Smooth muscle cell (in vitro differentiated cells): ENCODE data around the gene PARD3B. TPM values are rescaled to one million over a fixed set of nuclear protein-coding genes. Genes with fewer than 3 reads are reported as not detected.

ENCODE experiments used
- DNase-seq: peaks from one replicate; lab custom pipeline; 2025; ENCODE audit not compliant: unreplicated experiment; lab: John Stamatoyannopoulos, UW
- H2AFZ ChIP-seq: fragments of 200-600 bp; sonication (generic); 2 replicates; pipeline ENCODE4 v1.6.0; 2016; ENCODE audit warnings: antibody characterized with exemption, low read depth, mild to moderate bottlenecking
- H3F3A ChIP-seq: fragments of 200-600 bp; sonication (generic); 2 replicates; pipeline ENCODE4 v1.6.0; 2017; ENCODE audit warnings: antibody characterized with exemption, low read depth
- H3K27ac ChIP-seq: fragments of 200-600 bp; sonication (generic); 2 replicates; pipeline ENCODE4 v1.5.1; 2016; ENCODE audit warnings: low read depth, mild to moderate bottlenecking
- H3K27me3 ChIP-seq: fragments of 200-600 bp; sonication (generic); 2 replicates; pipeline ENCODE4 v1.6.1; 2016; ENCODE audit warnings: low read depth, mild to moderate bottlenecking
- H3K36me3 ChIP-seq: fragments of 200-600 bp; sonication (generic); 2 replicates; pipeline ENCODE4 v1.5.1; 2016; ENCODE audit warnings: low read depth
- H3K4me1 ChIP-seq: fragments of 200-600 bp; sonication (generic); 2 replicates; pipeline ENCODE4 v1.5.1; 2016; ENCODE audit warnings: low read depth
- H3K4me2 ChIP-seq: fragments of 200-600 bp; sonication (generic); 2 replicates; pipeline ENCODE4 v1.6.0; 2016; ENCODE audit warnings: mild to moderate bottlenecking
- H3K4me3 ChIP-seq: fragments of 200-600 bp; sonication (generic); 2 replicates; pipeline ENCODE4 v1.5.1; 2016; ENCODE audit warnings: mild to moderate bottlenecking
- H3K79me2 ChIP-seq: fragments of 200-600 bp; sonication (generic); 2 replicates; pipeline ENCODE4 v1.6.0; 2016; ENCODE audit warnings: low read depth, mild to moderate bottlenecking
- H3K9ac ChIP-seq: fragments of 200-600 bp; sonication (generic); 2 replicates; pipeline ENCODE4 v1.6.0; 2016; ENCODE audit warnings: low read depth
- H3K9me3 ChIP-seq: fragments of 200-600 bp; sonication (generic); replicated peaks from 2 replicates; pipeline ENCODE4 v1.5.1; 2016; ENCODE audit warnings: low read depth
- H4K20me1 ChIP-seq: fragments of 200-600 bp; sonication (generic); 2 replicates; pipeline ENCODE4 v1.6.0; 2016; ENCODE audit warnings: low read depth
- WGBS: methylation state at CpG from one replicate; pipeline ENCODE4 v1.1.7; 2016; ENCODE audit warnings: low lambda C conversion rate; 5-methylcytosine and 5-hydroxymethylcytosine counted together
- polyA plus RNA-seq: library from polyadenylated mRNA; unstranded; fragments of >200 nt; fragmentation: Nextera tagmentation; extraction: Ambion mirVana; gene quantifications from 2 replicates; pipeline ENCODE4 v1.2.1, GENCODE V29; 2016
- total RNA-seq: library from RNA; depleted of rRNA; stranded (reverse); fragments of >200 nt; gene quantifications from 2 replicates; pipeline ENCODE4 v1.2.3, GENCODE V29; 2014
- TF ChIP-seq, protein P1 (sequence below): fragments of 200-600 bp; sonication (generic); IDR thresholded peaks from 2 replicates; pipeline ENCODE4 v1.5.1; 2017; ENCODE audit warnings: borderline replicate concordance, mild to moderate bottlenecking, antibody characterized with exemption; ENCODE audit not compliant: insufficient read depth, poor library complexity, severe bottlenecking

PARD3B gene
- total and polyA plus RNA-seq, 2 experiments from 2014 or later: 3.3 to 12.2 TPM

DNA sequence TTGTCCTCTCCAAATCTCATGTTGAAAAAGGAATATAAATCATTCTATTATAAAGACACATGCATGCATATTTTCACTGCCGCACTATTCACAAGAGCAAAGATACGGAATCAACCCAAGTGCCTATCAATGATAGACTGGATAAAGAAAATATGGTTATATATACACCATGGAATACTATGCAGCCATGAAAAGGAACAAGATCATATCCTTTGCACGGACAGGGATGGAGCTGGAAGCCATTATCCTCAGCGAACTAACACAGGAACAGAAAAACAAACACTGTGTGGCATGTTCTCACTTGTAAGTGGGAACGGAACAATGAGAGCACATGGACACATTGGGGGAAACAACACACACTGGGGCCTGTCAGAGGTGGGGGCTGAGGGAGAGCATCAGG, 28.1 kb upstream of the PARD3B start:
- H3K79me2 ChIP-seq: no peaks in the 10 kb centered on the region
- TF ChIP-seq, protein P1, sequence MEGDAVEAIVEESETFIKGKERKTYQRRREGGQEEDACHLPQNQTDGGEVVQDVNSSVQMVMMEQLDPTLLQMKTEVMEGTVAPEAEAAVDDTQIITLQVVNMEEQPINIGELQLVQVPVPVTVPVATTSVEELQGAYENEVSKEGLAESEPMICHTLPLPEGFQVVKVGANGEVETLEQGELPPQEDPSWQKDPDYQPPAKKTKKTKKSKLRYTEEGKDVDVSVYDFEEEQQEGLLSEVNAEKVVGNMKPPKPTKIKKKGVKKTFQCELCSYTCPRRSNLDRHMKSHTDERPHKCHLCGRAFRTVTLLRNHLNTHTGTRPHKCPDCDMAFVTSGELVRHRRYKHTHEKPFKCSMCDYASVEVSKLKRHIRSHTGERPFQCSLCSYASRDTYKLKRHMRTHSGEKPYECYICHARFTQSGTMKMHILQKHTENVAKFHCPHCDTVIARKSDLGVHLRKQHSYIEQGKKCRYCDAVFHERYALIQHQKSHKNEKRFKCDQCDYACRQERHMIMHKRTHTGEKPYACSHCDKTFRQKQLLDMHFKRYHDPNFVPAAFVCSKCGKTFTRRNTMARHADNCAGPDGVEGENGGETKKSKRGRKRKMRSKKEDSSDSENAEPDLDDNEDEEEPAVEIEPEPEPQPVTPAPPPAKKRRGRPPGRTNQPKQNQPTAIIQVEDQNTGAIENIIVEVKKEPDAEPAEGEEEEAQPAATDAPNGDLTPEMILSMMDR: no peak
- no peak overlapping the region for H3K4me2 ChIP-seq
- H3K36me3 ChIP-seq: no peaks in the 10 kb centered on the region
- no peaks in the 10 kb centered on the region for H3K4me1 ChIP-seq
- 81% methylated on average over 5 of the region's 5 CpGs for WGBS
- H3F3A ChIP-seq: no peaks in the 10 kb centered on the region
- H3K4me3 ChIP-seq: no peak overlapping the region
- H3K9ac ChIP-seq: no peak overlapping the region
- H3K27me3 ChIP-seq: no peaks in the 10 kb centered on the region
- no peaks in the 10 kb centered on the region for H4K20me1 ChIP-seq
- H3K27ac ChIP-seq: no peak overlapping the region
- no peak overlapping the region for H2AFZ ChIP-seq
- no peaks in the 10 kb centered on the region for H3K9me3 ChIP-seq
- no peak for DNase-seq

DNA sequence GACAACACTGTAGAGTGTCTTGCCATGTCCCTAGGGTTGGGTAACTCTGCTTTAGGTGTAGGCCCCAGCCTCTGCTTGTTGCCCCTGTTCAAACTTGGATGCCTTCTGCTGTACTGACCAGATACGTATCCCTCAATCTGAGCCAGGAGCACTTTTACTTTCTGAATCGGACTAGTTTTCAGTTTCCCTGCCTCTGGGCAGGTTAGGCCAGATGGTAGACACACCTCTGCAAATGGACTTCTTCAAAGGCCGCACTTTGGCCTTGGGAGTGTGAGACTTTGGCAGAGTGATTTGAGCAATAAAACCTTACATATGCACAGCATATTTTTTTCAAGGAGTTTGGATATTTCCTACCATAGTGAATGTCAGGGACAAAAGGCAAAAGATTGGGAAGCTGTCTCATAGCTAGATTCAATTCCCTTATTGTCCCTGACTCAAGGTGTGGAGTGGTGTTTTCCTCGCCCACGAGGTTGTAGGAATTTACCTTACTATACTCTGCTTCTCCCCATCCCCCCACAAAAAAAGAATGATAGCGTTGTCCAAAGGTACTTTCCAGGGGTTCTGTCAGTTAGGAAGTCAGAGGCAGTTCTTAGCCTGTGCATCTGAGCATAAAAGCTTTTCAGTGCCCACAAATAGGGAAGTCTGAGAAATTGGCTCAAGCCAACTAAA, 15.3 kb upstream of the PARD3B start:
- Histone ChIP-seq H3K4me2 (no peak overlapping the region), H3K9ac (no peak overlapping the region), H2AFZ (no peak overlapping the region), H3F3A (no peaks in the 10 kb centered on the region), H3K9me3 (no peaks in the 10 kb centered on the region), H3K36me3 (no peaks in the 10 kb centered on the region), H3K4me1 (no peaks in the 10 kb centered on the region), H3K79me2 (no peaks in the 10 kb centered on the region), H3K4me3 (no peak overlapping the region), H4K20me1 (no peaks in the 10 kb centered on the region), H3K27me3 (no peaks in the 10 kb centered on the region), H3K27ac (no peak overlapping the region)
- 95% methylated on average over 6 of the region's 6 CpGs for WGBS
- DNase-seq: no peak
- TF ChIP-seq, protein P1: no peak

DNA sequence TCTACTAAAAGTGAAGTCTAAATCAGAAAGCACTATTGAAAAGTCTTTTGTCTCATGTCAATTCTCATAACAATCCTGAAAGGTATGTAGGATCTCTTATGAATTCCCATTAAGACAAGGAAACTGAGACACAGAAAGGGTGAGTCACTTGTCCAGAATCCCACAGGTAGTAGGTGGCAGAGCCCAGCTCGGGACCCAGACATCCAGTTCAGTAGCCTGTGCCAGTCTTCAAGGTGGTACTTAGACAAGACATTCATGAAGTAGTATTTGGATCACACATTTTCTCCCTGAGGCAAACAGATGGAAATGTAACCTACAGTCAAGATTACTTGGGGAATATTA, 14.8 kb upstream of the PARD3B start:
- Histone ChIP-seq H3K4me3 (no peak overlapping the region), H4K20me1 (no peaks in the 10 kb centered on the region), H3K36me3 (no peaks in the 10 kb centered on the region), H3K9me3 (no peaks in the 10 kb centered on the region), H3K27me3 (no peaks in the 10 kb centered on the region), H2AFZ (no peak overlapping the region), H3K9ac (no peak overlapping the region), H3F3A (no peaks in the 10 kb centered on the region), H3K27ac (no peak overlapping the region), H3K4me1 (no peaks in the 10 kb centered on the region), H3K79me2 (no peaks in the 10 kb centered on the region), H3K4me2 (no peak overlapping the region)
- DNase-seq: no peak
- 89% methylated on average over 1 of the region's 1 CpG for WGBS
- TF ChIP-seq, protein P1: no peak
